ENCODE results near the gene SIN3B. TPM values are rescaled to one million over a fixed set of nuclear protein-coding genes. Genes with fewer than 3 reads are reported as not detected.

Gene SIN3B
- total RNA-seq, 2 donors from 2014 or later: 57.9 to 79.8 TPM

DNA sequence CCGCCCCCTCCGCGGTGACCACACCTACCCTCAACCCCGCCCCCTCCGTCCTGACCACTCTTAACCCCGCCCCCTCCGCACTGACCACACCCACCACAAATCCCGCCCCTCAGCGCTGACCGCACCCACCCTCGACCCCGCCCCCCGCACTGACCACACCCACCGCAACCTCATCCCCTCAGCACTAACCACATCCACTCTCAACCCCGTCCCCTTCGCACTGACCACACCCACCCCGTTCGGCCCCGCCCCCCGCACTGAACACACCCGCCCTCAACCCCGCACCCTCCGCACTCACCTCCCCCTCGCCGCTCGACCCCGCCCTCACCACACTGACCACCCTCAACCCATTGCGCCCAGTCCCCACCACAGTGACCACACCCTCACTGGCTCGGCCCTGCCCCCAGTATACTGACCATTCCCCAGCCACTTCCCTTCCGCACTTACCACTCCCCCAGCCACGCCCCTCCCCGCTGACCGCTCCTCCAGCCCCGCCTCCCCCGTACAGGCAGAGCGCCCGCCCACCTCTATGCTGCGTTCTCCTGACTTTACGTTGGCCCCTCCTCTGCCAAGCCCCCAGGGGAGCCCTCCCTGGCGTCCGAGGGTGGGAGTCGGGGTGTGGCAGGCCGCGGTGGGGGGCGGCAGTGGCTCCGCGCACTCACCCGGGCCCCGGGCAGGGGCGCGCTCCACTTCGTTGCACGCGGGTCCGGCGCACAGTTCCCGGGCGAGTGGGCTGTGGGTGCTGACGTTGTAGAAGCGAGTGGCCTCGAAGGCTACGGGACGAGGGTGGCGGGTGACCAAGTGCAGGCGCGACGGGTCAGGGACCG lies 68.0 kb downstream of the SIN3B start:
- no peaks in the 10 kb centered on the region for H3K36me3 ChIP-seq
- peaks cover 3 to 16% of the 10 kb centered on the region in 2 donors for H3K4me1 ChIP-seq (ENCODE audit: control insufficient read depth in 1 of 2, low read depth in 2 of 2)
- H3K4me3 ChIP-seq: peak overlapping the region; percentile 97
- DNase-seq (ENCODE audit: low spot score): peak; percentile 95
- ATAC-seq (ENCODE audit: insufficient number of reproducible peaks, low FRiP score, low read depth): peak; percentile 77
- no peaks in the 10 kb centered on the region for H3K9me3 ChIP-seq
- TF ChIP-seq, protein P1, sequence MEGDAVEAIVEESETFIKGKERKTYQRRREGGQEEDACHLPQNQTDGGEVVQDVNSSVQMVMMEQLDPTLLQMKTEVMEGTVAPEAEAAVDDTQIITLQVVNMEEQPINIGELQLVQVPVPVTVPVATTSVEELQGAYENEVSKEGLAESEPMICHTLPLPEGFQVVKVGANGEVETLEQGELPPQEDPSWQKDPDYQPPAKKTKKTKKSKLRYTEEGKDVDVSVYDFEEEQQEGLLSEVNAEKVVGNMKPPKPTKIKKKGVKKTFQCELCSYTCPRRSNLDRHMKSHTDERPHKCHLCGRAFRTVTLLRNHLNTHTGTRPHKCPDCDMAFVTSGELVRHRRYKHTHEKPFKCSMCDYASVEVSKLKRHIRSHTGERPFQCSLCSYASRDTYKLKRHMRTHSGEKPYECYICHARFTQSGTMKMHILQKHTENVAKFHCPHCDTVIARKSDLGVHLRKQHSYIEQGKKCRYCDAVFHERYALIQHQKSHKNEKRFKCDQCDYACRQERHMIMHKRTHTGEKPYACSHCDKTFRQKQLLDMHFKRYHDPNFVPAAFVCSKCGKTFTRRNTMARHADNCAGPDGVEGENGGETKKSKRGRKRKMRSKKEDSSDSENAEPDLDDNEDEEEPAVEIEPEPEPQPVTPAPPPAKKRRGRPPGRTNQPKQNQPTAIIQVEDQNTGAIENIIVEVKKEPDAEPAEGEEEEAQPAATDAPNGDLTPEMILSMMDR (IDR thresholded peaks at IDR 0.05): no peak
- H3K27me3 ChIP-seq (replicated peaks; ENCODE audit: insufficient read depth): no peaks in the 10 kb centered on the region
- peak overlapping the region; percentile 83 to 85 for H3K27ac ChIP-seq

DNA sequence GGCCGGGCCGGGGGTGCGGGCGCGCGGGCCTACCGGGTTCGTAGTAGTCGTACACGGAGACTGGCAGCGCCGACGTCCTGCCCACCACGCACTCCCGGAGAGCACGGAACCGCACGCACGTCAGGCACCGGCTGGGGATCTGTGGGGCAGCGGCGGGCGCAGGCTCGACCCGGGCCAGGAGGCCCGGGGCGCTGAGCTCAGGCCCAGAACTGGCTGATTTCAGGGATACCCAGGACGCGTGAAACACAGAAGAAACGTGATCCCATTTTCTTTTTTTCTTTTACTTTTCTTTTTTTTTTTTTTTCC lies 68.6 kb downstream of the SIN3B start:
- Histone ChIP-seq H3K27ac (peak overlapping the region; percentile 83 to 85), H3K27me3 (replicated peaks; ENCODE audit: insufficient read depth) (no peaks in the 10 kb centered on the region), H3K36me3 (no peaks in the 10 kb centered on the region), H3K4me3 (peak overlapping the region; percentile 97), H3K9me3 (no peaks in the 10 kb centered on the region), H3K4me1 (ENCODE audit: control insufficient read depth in 1 of 2, low read depth in 2 of 2) (peaks cover 3 to 16% of the 10 kb centered on the region in 2 donors)
- TF ChIP-seq, protein P1 (IDR thresholded peaks at IDR 0.05): no peak
- no peak for DNase-seq (ENCODE audit: low spot score)
- ATAC-seq (ENCODE audit: insufficient number of reproducible peaks, low FRiP score, low read depth): no peak

- Histone ChIP-seq H3K36me3 (no peaks in the 10 kb centered on the region), H3K4me1 (ENCODE audit: control insufficient read depth in 1 of 2, low read depth in 2 of 2) (peaks cover 3 to 16% of the 10 kb centered on the region in 2 donors), H3K4me3 (peak overlapping the region; percentile 97), H3K27ac (peak overlapping the region in 1 of 2 donors; percentile 83), H3K27me3 (replicated peaks; ENCODE audit: insufficient read depth) (no peaks in the 10 kb centered on the region), H3K9me3 (no peaks in the 10 kb centered on the region)
- DNase-seq (ENCODE audit: low spot score) (no peak), ATAC-seq (ENCODE audit: insufficient number of reproducible peaks, low FRiP score, low read depth) (no peak)
- TF ChIP-seq, protein P1 (IDR thresholded peaks at IDR 0.05): no peak
Observed at GRCh38 chr19:16898361-16899015, 69.3 kb downstream of the SIN3B start.

DNA sequence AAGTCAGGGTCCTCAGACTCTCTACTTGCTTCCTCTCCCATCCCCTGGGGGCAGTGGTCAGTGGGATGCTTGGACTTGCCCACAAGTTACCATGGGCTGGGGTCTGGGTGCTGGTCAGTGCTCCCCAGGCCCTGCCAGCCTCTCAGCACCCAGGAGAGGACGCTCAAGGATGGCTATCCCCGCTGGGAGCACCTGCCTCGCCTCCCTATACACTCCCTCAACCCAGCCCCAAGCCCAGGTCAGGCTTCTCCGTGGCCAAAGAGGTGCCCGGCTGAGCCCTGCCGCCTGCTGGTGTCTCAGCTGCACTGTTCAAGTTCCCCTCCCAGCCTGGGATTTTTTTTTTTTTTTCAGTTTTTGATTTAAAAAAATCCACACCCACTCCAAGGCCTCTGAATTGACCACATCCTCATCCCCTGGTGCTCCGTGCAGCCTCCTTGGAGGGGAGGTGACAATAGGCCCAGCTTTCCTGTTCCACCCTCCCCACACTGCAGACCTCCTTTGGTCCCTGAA lies 70.4 kb downstream of the SIN3B start:
- no peak overlapping the region for H3K27ac ChIP-seq
- TF ChIP-seq, protein P1 (IDR thresholded peaks at IDR 0.05): no peak
- no peak for ATAC-seq (ENCODE audit: insufficient number of reproducible peaks, low FRiP score, low read depth)

DNA sequence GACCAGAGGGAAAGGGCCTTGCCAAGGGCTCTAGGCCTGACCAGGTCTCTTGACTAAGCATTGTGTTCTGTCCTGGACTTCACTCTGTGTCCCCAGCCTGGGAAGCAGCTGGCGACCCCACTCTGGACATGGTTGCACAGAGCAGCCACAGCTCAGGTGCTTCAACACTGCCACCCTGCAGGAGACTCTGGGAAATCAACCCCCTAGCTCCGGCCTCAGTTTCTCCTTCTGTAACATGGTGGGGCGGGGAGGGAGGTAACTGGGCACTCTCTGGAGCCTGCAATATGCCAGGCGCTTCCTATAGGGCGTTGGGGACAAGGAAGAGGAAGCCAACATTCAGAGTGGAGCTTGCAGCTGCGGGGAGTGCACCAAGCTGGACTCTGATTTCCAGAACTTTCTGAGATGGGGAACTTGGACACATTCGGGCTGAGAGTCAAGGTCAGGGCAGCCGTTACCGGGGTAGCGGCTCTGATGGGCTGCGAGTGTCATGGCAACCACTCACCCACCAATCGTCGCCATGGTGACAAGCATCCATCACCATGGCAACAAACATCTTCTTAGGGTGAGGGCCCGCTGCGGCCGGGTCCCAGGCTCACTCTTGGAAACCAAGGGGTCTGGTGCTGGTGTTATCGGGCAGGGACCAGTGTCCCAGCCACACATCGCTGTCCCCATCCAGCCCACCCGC lies 72.4 kb downstream of the SIN3B start:
- no peak for DNase-seq (ENCODE audit: low spot score)
- Histone ChIP-seq H3K4me1 (ENCODE audit: control insufficient read depth in 1 of 2, low read depth in 2 of 2) (peaks cover 0 to 9% of the 10 kb centered on the region in 2 donors), H3K27me3 (replicated peaks; ENCODE audit: insufficient read depth) (no peaks in the 10 kb centered on the region), H3K27ac (no peak overlapping the region), H3K4me3 (no peak overlapping the region), H3K36me3 (no peaks in the 10 kb centered on the region), H3K9me3 (no peaks in the 10 kb centered on the region)
- no peak for ATAC-seq (ENCODE audit: insufficient number of reproducible peaks, low FRiP score, low read depth)
- TF ChIP-seq, protein P1 (IDR thresholded peaks at IDR 0.05): no peak

More for the DNA sequence above, 70.4 kb downstream of the SIN3B start:
- H3K4me3 ChIP-seq: no peak overlapping the region
- DNase-seq (ENCODE audit: low spot score): no peak
- H3K27me3 ChIP-seq (replicated peaks; ENCODE audit: insufficient read depth): no peaks in the 10 kb centered on the region
- H3K36me3 ChIP-seq: no peaks in the 10 kb centered on the region
- H3K4me1 ChIP-seq (ENCODE audit: control insufficient read depth in 1 of 2, low read depth in 2 of 2): peaks cover 3 to 16% of the 10 kb centered on the region in 2 donors
- no peaks in the 10 kb centered on the region for H3K9me3 ChIP-seq
